IMR-90 (cell line): ENCODE results near the gene IRF2BP2. TPM values are rescaled to one million over a fixed set of nuclear protein-coding genes. Genes with fewer than 3 reads are reported as not detected.

Experiments used
- ATAC-seq: fragments of 200-7000 bp; cut with Tn5 transposase; 2 replicates; pipeline ENCODE4 v1.9.1; 2020; ENCODE audit warnings: low read depth, mild to moderate bottlenecking, moderate library complexity
- BruUV-seq: library from RNA; stranded (reverse); fragments of 400-500 nt; replicated peaks from 2 replicates; lab custom pipeline; 2021; lab: Mats Ljungman, UMichigan
- CTCF ChIA-PET: fragments of 300-600 bp; formaldehyde crosslinking; extraction: SDS; loops from one replicate; lab custom pipeline; 2021; ENCODE audit warnings: antibody characterized with exemption; lab: Yijun Ruan, JAX
- POLR2A ChIA-PET: fragments of 300-600 bp; sonication (Branson Sonifier 250); formaldehyde crosslinking; loops from one replicate; lab custom pipeline; 2022; ENCODE audit warnings: antibody characterized with exemption; ENCODE audit not compliant: unreplicated experiment; lab: Charles Lee
- DNase-seq: peaks from one replicate; pipeline ENCODE4 v3.0.0; 2013
- H2AFZ ChIP-seq: replicated peaks from 2 replicates; pipeline ENCODE3; 2013; ENCODE audit warnings: low read length, mild to moderate bottlenecking; ENCODE audit not compliant: poor library complexity
- H2AK5ac ChIP-seq: 2 replicates; pipeline ENCODE4 v1.6.1; 2013; ENCODE audit warnings: low read depth, low read length, inconsistent platforms
- H2AK9ac ChIP-seq: replicated peaks from 2 replicates; pipeline ENCODE3; 2013; ENCODE audit warnings: mild to moderate bottlenecking, low read depth, low read length, moderate library complexity; ENCODE audit not compliant: poor library complexity
- H2BK120ac ChIP-seq: 2 replicates; pipeline ENCODE4 v1.6.1; 2013; ENCODE audit warnings: low read depth, low read length, inconsistent platforms
- H2BK15ac ChIP-seq: 3 replicates; pipeline ENCODE4 v1.6.1; 2013; ENCODE audit warnings: low read depth, low read length, inconsistent platforms
- H2BK20ac ChIP-seq: 2 replicates; pipeline ENCODE4 v1.6.1; 2013; ENCODE audit warnings: low read depth, mild to moderate bottlenecking, inconsistent platforms, low read length, moderate library complexity
- H2BK5ac ChIP-seq: 2 replicates; pipeline ENCODE4 v1.6.1; 2013; ENCODE audit warnings: mild to moderate bottlenecking, low read depth, low read length, inconsistent platforms; ENCODE audit not compliant: poor library complexity, severe bottlenecking
- H3K14ac ChIP-seq: replicated peaks from 2 replicates; pipeline ENCODE4 v1.6.1; 2013; ENCODE audit warnings: low read depth, low read length, inconsistent platforms
- H3K18ac ChIP-seq: 2 replicates; pipeline ENCODE4 v1.6.1; 2013; ENCODE audit warnings: low read depth, low read length, control low read depth
- H3K23ac ChIP-seq: 2 replicates; pipeline ENCODE4 v1.6.1; 2013; ENCODE audit warnings: low read depth, low read length, inconsistent platforms
- H3K27ac ChIP-seq: 2 replicates; pipeline ENCODE4 v1.5.1; 2013; ENCODE audit warnings: mild to moderate bottlenecking, control low read depth, low read length; ENCODE audit not compliant: insufficient read depth
- H3K27me3 ChIP-seq: 2 replicates; pipeline ENCODE4 v1.6.1; 2013; ENCODE audit warnings: low read length; ENCODE audit not compliant: control insufficient read depth, insufficient read depth
- H3K36me3 ChIP-seq: 2 replicates; pipeline ENCODE4 v1.6.1; 2013; ENCODE audit warnings: low read length, mixed read lengths; ENCODE audit not compliant: control insufficient read depth, insufficient read depth
- H3K4ac ChIP-seq: 2 replicates; pipeline ENCODE4 v1.6.1; 2013; ENCODE audit warnings: low read depth, low read length, inconsistent platforms
- H3K4me1 ChIP-seq: 2 replicates; pipeline ENCODE4 v1.6.1; 2013; ENCODE audit warnings: low read length, mixed read lengths; ENCODE audit not compliant: control insufficient read depth, insufficient read depth
- H3K4me2 ChIP-seq: 2 replicates; pipeline ENCODE4 v1.6.1; 2013; ENCODE audit warnings: low read depth, mild to moderate bottlenecking, control low read depth, low read length, moderate library complexity
- H3K4me3 ChIP-seq: 2 replicates; pipeline ENCODE4 v1.5.1; 2013; ENCODE audit warnings: low read depth, mild to moderate bottlenecking, control low read depth, low read length, moderate library complexity; ENCODE audit not compliant: insufficient read depth
- H3K56ac ChIP-seq: 2 replicates; pipeline ENCODE4 v1.6.1; 2013; ENCODE audit warnings: low read length, inconsistent platforms; ENCODE audit not compliant: insufficient read depth; ENCODE audit errors: extremely low read depth
- H3K79me1 ChIP-seq, 2 experiments: 2 replicates each; pipeline ENCODE4 v1.6.1; 2013; ENCODE audit warnings: low read length in 2 of 2, inconsistent platforms in 1 of 2, low read depth in 1 of 2
- H3K9ac ChIP-seq: 2 replicates; pipeline ENCODE4 v1.6.1; 2013; ENCODE audit warnings: low read depth, low read length, control low read depth
- H3K9me1 ChIP-seq: 2 replicates; pipeline ENCODE4 v1.6.1; 2013; ENCODE audit warnings: low read length, inconsistent platforms; ENCODE audit not compliant: insufficient read depth
- H3K9me3 ChIP-seq: 2 replicates; pipeline ENCODE4 v1.6.1; 2013; ENCODE audit warnings: low read length; ENCODE audit not compliant: control insufficient read depth, insufficient read depth
- H4K20me1 ChIP-seq: 2 replicates; pipeline ENCODE4 v1.6.1; 2013; ENCODE audit warnings: low read length, inconsistent platforms; ENCODE audit not compliant: insufficient read depth
- H4K5ac ChIP-seq: 2 replicates; pipeline ENCODE4 v1.6.1; 2013; ENCODE audit warnings: mild to moderate bottlenecking, low read depth, low read length, control low read depth
- H4K8ac ChIP-seq, 2 experiments: 2 replicates each; pipeline ENCODE4 v1.6.1; 2013; ENCODE audit warnings: low read depth in 2 of 2, low read length in 2 of 2, control low read depth in 1 of 2, inconsistent platforms in 1 of 2
- H4K91ac ChIP-seq: 2 replicates; pipeline ENCODE4 v1.6.1; 2013; ENCODE audit warnings: low read depth, low read length, inconsistent platforms; ENCODE audit not compliant: insufficient read depth
- MAZ ChIP-seq: IDR thresholded peaks from 2 replicates; pipeline ENCODE4 v1.6.1; 2012; ENCODE audit warnings: low read depth, mild to moderate bottlenecking, low read length, improper control_type of control experiment, moderate library complexity, borderline replicate concordance
- POLR2A ChIP-seq: IDR thresholded peaks from 2 replicates; pipeline ENCODE4 v1.6.1; 2012; ENCODE audit warnings: mild to moderate bottlenecking, low read depth, low read length
- WGBS, 2 experiments: methylation state at CpG; one replicate each; pipeline versions ENCODE4 v1.1.5 to v1.1.7; 2013; ENCODE audit warnings: missing lambda C conversion rate in 2 of 2; ENCODE audit not compliant: insufficient read length in 1 of 2; ENCODE audit errors: extremely low coverage in 2 of 2; 5-methylcytosine and 5-hydroxymethylcytosine counted together
- dilution Hi-C: fragments of 300-500 bp; cut with HindIII; formaldehyde crosslinking; loops from one replicate; pipeline ENCODE4 v1.14.3; 2018; ENCODE audit warnings: low sequenced_read_pairs; ENCODE audit not compliant: unreplicated experiment
- in situ Hi-C: fragments of 300-500 bp; cut with MboI; formaldehyde crosslinking; loops from 3 replicates; pipeline ENCODE4 v1.14.3; 2019; ENCODE audit warnings: low sequenced_read_pairs, inconsistent platforms, mixed read lengths
- intact Hi-C: fragments of 100-400 bp; cut with micrococcal nuclease; formaldehyde crosslinking; loops from 2 replicates; pipeline ENCODE4 v1.10.0; 2022
- polyA plus RNA-seq, 3 experiments: library from polyadenylated mRNA; depleted of rRNA; stranded (reverse); fragments of >200 nt; gene quantifications; 2 replicates each; pipeline ENCODE4 v1.2.3, GENCODE V29; 2012; ENCODE audit warnings: low replicate concordance in 1 of 3
- total RNA-seq: library from RNA; depleted of rRNA; stranded (reverse); fragments of >200 nt; gene quantifications from 2 replicates; pipeline ENCODE4 v1.2.3, GENCODE V29; 2012
- TF ChIP-seq, protein P1 (sequence below): conservative IDR thresholded peaks from 2 replicates; pipeline ENCODE4 v1.5.1; 2012; ENCODE audit warnings: mild to moderate bottlenecking, low read depth, low read length, improper control_type of control experiment

Gene IRF2BP2
- total and polyA plus RNA-seq, 2 of the 4 experiments (the other 2 are of a cell fraction): 47.0 to 66.6 TPM

DNA sequence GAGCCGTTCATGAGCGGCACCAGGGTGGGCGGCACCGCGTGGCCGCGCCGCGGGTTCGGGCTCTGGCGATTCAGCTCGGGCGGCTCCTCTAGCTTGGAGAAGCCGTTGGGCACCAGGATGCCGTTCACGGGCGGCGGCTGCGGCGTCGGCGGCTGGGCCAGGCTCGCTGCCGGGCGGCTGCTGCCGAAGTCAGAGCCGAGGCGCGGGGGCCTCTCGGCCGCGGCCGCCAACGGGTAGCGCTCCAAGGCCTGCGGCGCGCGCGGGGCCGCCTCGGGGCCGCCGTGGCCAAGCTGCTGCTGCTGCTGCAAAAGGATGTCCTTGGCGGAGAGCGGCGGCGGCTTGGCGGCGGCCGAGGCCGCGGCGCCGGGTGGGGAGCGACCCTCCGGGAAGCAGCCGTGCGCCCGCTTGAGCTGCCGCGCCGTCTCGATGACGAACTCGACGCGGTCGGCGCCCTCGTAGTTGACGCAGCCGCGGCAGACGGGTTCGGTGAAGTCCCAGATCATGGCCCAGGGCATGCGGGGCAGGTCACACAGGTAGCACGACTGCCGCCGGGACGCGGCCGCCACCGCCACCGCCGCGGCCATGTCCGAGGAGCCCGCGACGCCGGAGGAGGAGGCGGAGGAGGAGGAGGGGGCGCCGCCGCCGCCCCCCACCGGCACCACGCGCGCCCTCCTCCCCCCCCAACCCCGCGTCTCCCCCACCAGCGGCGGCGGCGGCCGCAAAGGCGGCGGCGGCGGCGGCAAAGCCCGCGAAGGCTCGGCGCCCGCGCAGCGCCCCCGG is 877 bp downstream of the IRF2BP2 start:
- TF ChIP-seq, protein P1, sequence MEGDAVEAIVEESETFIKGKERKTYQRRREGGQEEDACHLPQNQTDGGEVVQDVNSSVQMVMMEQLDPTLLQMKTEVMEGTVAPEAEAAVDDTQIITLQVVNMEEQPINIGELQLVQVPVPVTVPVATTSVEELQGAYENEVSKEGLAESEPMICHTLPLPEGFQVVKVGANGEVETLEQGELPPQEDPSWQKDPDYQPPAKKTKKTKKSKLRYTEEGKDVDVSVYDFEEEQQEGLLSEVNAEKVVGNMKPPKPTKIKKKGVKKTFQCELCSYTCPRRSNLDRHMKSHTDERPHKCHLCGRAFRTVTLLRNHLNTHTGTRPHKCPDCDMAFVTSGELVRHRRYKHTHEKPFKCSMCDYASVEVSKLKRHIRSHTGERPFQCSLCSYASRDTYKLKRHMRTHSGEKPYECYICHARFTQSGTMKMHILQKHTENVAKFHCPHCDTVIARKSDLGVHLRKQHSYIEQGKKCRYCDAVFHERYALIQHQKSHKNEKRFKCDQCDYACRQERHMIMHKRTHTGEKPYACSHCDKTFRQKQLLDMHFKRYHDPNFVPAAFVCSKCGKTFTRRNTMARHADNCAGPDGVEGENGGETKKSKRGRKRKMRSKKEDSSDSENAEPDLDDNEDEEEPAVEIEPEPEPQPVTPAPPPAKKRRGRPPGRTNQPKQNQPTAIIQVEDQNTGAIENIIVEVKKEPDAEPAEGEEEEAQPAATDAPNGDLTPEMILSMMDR: no peak
- TF ChIP-seq MAZ (peak; percentile 46; the same call in 1 of the 2 replicates), POLR2A (peak; percentile 78)
- peak overlapping the region; percentile 62 for H2AFZ ChIP-seq
- ATAC-seq (no peak), DNase-seq (no peak)
- BruUV-seq: no TSS peak
- intact Hi-C loops (loop anchor here (1.0 kb wide), 1 partner anchor 474 kb away; no protein-coding TSS in a partner anchor), in situ Hi-C loops (loop anchor here (5.0 to 25.0 kb wide), 2 partner anchors 112 to 253 kb away; no protein-coding TSS in a partner anchor), dilution Hi-C loops (no loop called here)
- H2BK120ac ChIP-seq: peak overlapping the region; percentile 36; the same call in 1 of the 2 replicates
- CTCF ChIA-PET: interaction anchor here (0.6 kb wide), 1 partner anchor 26 kb away, joined by 3 read pairs; no protein-coding TSS in a partner anchor
- peak overlapping the region; percentile 86; the same call in 1 of the 2 replicates for H3K4ac ChIP-seq
- peak overlapping the region; percentile 90 for H2AK9ac ChIP-seq
- H2BK15ac ChIP-seq: no peak overlapping the region
- H3K23ac ChIP-seq: no peak overlapping the region
- H3K9me3 ChIP-seq: no peaks in the 10 kb centered on the region
- 1% methylated on average over 64 of the region's 121 CpGs; no CpG with 5 or more reads in 1 of the 2 experiments for WGBS, 2 experiments
- H3K56ac ChIP-seq: no peak overlapping the region
- H2BK5ac ChIP-seq: peak overlapping the region; percentile 96
- H3K79me1 ChIP-seq: peaks cover 0 to 8% of the 10 kb centered on the region in 2 experiments; a peak in 2 of 4 replicates
- H2AK5ac ChIP-seq: 0 out of 2 replicates have a peak overlapping the region, but pooled peaks have one; percentile 26
- POLR2A ChIA-PET: interaction anchor here (1.0 to 2.0 kb wide), 2 partner anchors 115 to 378 kb away, joined by 5 to 7 read pairs; no protein-coding TSS in a partner anchor
- peaks cover 33% of the 10 kb centered on the region for H4K20me1 ChIP-seq
- no peak overlapping the region for H2BK20ac ChIP-seq
- H3K36me3 ChIP-seq: peaks cover 28% of the 10 kb centered on the region
- H3K4me2 ChIP-seq: peak overlapping the region; percentile 7; the same call in 1 of the 2 replicates
- H3K18ac ChIP-seq: peak overlapping the region; percentile 66; the same call in 1 of the 2 replicates
- 0 out of 2 replicates have a peak overlapping the region, but pooled peaks have one; percentile 22 for H4K91ac ChIP-seq
- peak overlapping the region; percentile 76 for H3K4me3 ChIP-seq
- peak overlapping the region in 1 of 2 experiments; percentile 39; a peak in 1 of 4 replicates for H4K8ac ChIP-seq
- H3K9ac ChIP-seq: peak overlapping the region; percentile 91
- H3K4me1 ChIP-seq: peaks cover 12% of the 10 kb centered on the region
- no peak overlapping the region; the same call in 1 of the 2 replicates for H3K14ac ChIP-seq
- H3K27me3 ChIP-seq: no peaks in the 10 kb centered on the region
- H3K27ac ChIP-seq: peak overlapping the region; percentile 95
- H4K5ac ChIP-seq: no peak overlapping the region
- no peaks in the 10 kb centered on the region for H3K9me1 ChIP-seq
